K562 treated with DMSO at 1 percent for 4 hours (cell line): ENCODE data around the gene PRXL2A. TPM values are rescaled to one million over a fixed set of nuclear protein-coding genes. Genes with fewer than 3 reads are reported as not detected.

Experiments
- total RNA-seq: library from RNA; unstranded; fragments of 300-600 nt; gene quantifications from 2 replicates; pipeline ENCODE4 v1.2.3, GENCODE V29; 2022; ENCODE audit not compliant: insufficient read depth

Gene PRXL2A
- total RNA-seq: 0.73 and 1.6 TPM in 2 replicates

GRCh38 chr10:80408242-80409101, at the start of gene PRXL2A:
Gene PRXL2A, plus strand, starts transcription at chr10:80408551. Its CDS starts 11,917 bp downstream, at chr10:80420468.

GRCh38 chr10:80453842-80454512, 45.6 kb downstream of the PRXL2A start, which contains the start of gene TSPAN14:
Gene TSPAN14, plus strand, starts transcription at chr10:80454310. Its CDS starts 34,924 bp downstream, at chr10:80489234.

Other genes with a start within 250 kb of the PRXL2A start
- 155 and 162 TPM in 2 replicates for gene ANXA11, start 203.0 kb upstream of the PRXL2A start, total RNA-seq
- gene MAT1A, start 118.9 kb upstream of the PRXL2A start, total RNA-seq: 1.8 and 7.9 TPM in 2 replicates
- not detected in 2 replicates for gene DYDC1, start 51.8 kb upstream of the PRXL2A start, total RNA-seq
- gene DYDC2, start 51.8 kb upstream of the PRXL2A start, total RNA-seq: 1.9 and 3.1 TPM in 2 replicates
- 38.9 and 42.9 TPM in 2 replicates for gene TSPAN14, start 45.8 kb downstream of the PRXL2A start, total RNA-seq
- not detected in 2 replicates for gene SH2D4B, start 129.4 kb downstream of the PRXL2A start, total RNA-seq